ENCODE results near the gene EXO5. TPM values are rescaled to one million over a fixed set of nuclear protein-coding genes. Genes with fewer than 3 reads are reported as not detected.

The EXO5 gene
- total and polyA plus RNA-seq, 2 of the 13 experiments (the other 11 are each of a cell fraction or from before 2014, with no cell fraction given) = 9.9 to 20.5 TPM

DNA sequence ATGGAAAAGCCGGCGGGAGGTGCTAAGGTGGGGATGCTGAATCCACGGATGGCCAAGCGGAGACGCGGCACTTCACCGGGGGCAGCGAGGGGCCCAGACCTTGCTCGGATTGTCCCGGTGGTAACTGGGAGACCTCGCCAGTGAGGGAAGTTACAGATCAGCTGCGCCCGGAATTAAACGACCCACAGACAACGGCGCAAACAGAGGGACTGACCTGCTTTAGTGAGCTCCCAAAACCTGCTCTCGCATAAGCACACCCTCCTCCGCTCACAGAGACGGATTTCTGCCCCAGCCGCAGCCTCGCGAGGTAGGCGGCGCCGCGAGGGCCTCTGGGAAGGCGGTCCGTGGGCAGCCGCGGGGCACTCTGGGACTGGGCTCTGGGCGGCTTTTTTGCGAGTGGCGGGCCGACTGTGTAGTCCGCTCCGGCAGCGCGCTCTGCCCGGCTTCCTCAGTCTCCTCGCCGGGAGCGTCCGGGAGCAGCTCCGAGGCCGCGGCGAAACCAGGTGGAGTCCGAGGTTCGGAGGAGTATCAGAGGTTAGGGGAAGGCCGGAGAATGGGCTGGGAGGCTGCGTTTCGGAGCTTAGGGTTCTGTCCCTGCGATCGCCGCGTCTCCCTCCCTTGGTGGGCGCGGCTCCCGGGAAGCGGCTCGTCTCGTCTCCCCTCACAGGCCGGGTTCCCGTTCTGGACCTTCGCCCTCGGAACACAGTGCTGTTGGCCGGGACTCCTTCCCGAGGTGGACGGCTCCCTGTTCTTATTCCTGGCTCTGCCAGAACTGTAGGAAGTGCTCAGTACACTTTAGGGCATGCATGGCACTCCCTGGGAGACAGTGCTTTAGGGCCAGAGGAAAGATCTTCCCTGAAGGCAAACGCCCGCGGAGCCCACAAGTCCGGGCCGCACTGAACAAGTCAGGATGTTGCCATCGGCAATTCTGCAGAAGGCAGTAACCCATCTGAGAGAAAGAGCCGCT is at the start of gene EXO5 (continued):
- TF ChIP-seq HIVEP1 (CRISPR knock-in tag; IDR thresholded peaks at IDR 0.05) (peak; percentile 90), SAFB2 (CRISPR knock-in tag; IDR thresholded peaks at IDR 0.05; ENCODE audit: borderline replicate concordance, low read depth) (peak; percentile 72; the same call in 1 of the 2 replicates), ZNF768 (CRISPR knock-in tag; IDR thresholded peaks at IDR 0.05) (peak; percentile 79), ZSCAN12 (CRISPR knock-in tag; IDR thresholded peaks at IDR 0.05) (peak; percentile 90; the same call in 1 of the 2 replicates), CENPX (CRISPR knock-in tag; IDR thresholded peaks at IDR 0.05) (no peak), KMT2B (CRISPR knock-in tag; IDR thresholded peaks at IDR 0.05) (peak; percentile 98), TAF1 (CRISPR knock-in tag; IDR thresholded peaks at IDR 0.05) (peak; percentile 91), ZZZ3 (CRISPR knock-in tag; IDR thresholded peaks at IDR 0.05; ENCODE audit: borderline replicate concordance) (peak; percentile 82; the same call in 1 of the 2 replicates), ZNF274 (CRISPR knock-in tag; IDR thresholded peaks at IDR 0.05) (peak; percentile 89), CHCHD3 (CRISPR knock-in tag; IDR thresholded peaks at IDR 0.05) (no peak), NCOR1 (IDR thresholded peaks at IDR 0.05; ENCODE audit: borderline replicate concordance, low read length) (no peak), ZNF75D (CRISPR knock-in tag; IDR thresholded peaks at IDR 0.05; ENCODE audit: borderline replicate concordance) (no peak; the same call in 1 of the 2 replicates)
- TF ChIP-seq, protein P1, sequence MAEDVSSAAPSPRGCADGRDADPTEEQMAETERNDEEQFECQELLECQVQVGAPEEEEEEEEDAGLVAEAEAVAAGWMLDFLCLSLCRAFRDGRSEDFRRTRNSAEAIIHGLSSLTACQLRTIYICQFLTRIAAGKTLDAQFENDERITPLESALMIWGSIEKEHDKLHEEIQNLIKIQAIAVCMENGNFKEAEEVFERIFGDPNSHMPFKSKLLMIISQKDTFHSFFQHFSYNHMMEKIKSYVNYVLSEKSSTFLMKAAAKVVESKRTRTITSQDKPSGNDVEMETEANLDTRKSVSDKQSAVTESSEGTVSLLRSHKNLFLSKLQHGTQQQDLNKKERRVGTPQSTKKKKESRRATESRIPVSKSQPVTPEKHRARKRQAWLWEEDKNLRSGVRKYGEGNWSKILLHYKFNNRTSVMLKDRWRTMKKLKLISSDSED (CRISPR knock-in tag; IDR thresholded peaks at IDR 0.05) = no peak
- TF ChIP-seq, protein P2, sequence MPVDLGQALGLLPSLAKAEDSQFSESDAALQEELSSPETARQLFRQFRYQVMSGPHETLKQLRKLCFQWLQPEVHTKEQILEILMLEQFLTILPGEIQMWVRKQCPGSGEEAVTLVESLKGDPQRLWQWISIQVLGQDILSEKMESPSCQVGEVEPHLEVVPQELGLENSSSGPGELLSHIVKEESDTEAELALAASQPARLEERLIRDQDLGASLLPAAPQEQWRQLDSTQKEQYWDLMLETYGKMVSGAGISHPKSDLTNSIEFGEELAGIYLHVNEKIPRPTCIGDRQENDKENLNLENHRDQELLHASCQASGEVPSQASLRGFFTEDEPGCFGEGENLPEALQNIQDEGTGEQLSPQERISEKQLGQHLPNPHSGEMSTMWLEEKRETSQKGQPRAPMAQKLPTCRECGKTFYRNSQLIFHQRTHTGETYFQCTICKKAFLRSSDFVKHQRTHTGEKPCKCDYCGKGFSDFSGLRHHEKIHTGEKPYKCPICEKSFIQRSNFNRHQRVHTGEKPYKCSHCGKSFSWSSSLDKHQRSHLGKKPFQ (CRISPR knock-in tag; IDR thresholded peaks at IDR 0.05; ENCODE audit: insufficient replicate concordance) = peak; percentile 90
- TF ChIP-seq, protein P3, sequence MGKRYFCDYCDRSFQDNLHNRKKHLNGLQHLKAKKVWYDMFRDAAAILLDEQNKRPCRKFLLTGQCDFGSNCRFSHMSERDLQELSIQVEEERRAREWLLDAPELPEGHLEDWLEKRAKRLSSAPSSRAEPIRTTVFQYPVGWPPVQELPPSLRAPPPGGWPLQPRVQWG (CRISPR knock-in tag; IDR thresholded peaks at IDR 0.05; ENCODE audit: borderline replicate concordance, low read depth) = no peak
- TF ChIP-seq, protein P4, sequence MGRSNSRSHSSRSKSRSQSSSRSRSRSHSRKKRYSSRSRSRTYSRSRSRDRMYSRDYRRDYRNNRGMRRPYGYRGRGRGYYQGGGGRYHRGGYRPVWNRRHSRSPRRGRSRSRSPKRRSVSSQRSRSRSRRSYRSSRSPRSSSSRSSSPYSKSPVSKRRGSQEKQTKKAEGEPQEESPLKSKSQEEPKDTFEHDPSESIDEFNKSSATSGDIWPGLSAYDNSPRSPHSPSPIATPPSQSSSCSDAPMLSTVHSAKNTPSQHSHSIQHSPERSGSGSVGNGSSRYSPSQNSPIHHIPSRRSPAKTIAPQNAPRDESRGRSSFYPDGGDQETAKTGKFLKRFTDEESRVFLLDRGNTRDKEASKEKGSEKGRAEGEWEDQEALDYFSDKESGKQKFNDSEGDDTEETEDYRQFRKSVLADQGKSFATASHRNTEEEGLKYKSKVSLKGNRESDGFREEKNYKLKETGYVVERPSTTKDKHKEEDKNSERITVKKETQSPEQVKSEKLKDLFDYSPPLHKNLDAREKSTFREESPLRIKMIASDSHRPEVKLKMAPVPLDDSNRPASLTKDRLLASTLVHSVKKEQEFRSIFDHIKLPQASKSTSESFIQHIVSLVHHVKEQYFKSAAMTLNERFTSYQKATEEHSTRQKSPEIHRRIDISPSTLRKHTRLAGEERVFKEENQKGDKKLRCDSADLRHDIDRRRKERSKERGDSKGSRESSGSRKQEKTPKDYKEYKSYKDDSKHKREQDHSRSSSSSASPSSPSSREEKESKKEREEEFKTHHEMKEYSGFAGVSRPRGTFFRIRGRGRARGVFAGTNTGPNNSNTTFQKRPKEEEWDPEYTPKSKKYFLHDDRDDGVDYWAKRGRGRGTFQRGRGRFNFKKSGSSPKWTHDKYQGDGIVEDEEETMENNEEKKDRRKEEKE (IDR thresholded peaks at IDR 0.05) = no peak
- TF ChIP-seq, protein P5, sequence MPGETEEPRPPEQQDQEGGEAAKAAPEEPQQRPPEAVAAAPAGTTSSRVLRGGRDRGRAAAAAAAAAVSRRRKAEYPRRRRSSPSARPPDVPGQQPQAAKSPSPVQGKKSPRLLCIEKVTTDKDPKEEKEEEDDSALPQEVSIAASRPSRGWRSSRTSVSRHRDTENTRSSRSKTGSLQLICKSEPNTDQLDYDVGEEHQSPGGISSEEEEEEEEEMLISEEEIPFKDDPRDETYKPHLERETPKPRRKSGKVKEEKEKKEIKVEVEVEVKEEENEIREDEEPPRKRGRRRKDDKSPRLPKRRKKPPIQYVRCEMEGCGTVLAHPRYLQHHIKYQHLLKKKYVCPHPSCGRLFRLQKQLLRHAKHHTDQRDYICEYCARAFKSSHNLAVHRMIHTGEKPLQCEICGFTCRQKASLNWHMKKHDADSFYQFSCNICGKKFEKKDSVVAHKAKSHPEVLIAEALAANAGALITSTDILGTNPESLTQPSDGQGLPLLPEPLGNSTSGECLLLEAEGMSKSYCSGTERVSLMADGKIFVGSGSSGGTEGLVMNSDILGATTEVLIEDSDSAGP (CRISPR knock-in tag; IDR thresholded peaks at IDR 0.05; ENCODE audit: borderline replicate concordance) = peak; percentile 93; the same call in 1 of the 2 replicates
